ENCODE results near the gene TSPAN1. TPM values are rescaled to one million over a fixed set of nuclear protein-coding genes. Genes with fewer than 3 reads are reported as not detected.

The TSPAN1 gene
- polyA plus RNA-seq, 1 of the 3 experiments (the other 2 are of a cell fraction) = 12.2 TPM

- CTCF ChIA-PET = no interaction called here
- no peak for DNase-seq
- Histone ChIP-seq H3K27ac (ENCODE audit: low read depth in 2 of 2, low read length in 1 of 2) (no peak overlapping the region), H3K9ac (no peak overlapping the region), H3K4me2 (no peak overlapping the region), H3K79me2 (ENCODE audit: insufficient read depth) (peaks cover 20% of the 10 kb centered on the region; the same call in 1 of the 2 replicates), H3K36me3 (replicated peaks in 1 of 2; ENCODE audit: control insufficient read depth in 1 of 2, insufficient read depth in 2 of 2, low read length in 1 of 2) (peaks cover 13 to 79% of the 10 kb centered on the region in 2 experiments), H3F3A (replicated peaks; ENCODE audit: insufficient read depth) (no peaks in the 10 kb centered on the region), H3K27me3 (ENCODE audit: insufficient read depth) (no peaks in the 10 kb centered on the region), H2AFZ (ENCODE audit: low read depth) (no peak overlapping the region), H3K4me1 (ENCODE audit: control insufficient read depth in 1 of 2, insufficient read depth in 2 of 2, low read depth in 1 of 2, low read length in 1 of 2) (peaks cover 2 to 7% of the 10 kb centered on the region in 2 experiments; a peak in 2 of 4 replicates), H3K9me3 (no peaks in the 10 kb centered on the region), H3K4me3 (ENCODE audit: low read depth in 2 of 2, low read length in 1 of 2) (no peak overlapping the region), H4K20me1 (ENCODE audit: insufficient read depth) (no peaks in the 10 kb centered on the region), H3K9me2 (no peaks in the 10 kb centered on the region)
- POLR2A ChIA-PET = no interaction called here
- WGBS (ENCODE audit: low lambda C conversion rate) = 97% methylated on average over 9 of the region's 10 CpGs
- TF ChIP-seq TAF1 (IDR thresholded peaks at IDR 0.05; ENCODE audit: borderline replicate concordance, low read depth, low read length) (no peak), TCF12 (IDR thresholded peaks at IDR 0.05) (no peak), JUND (IDR thresholded peaks at IDR 0.05) (no peak), ELF1 (IDR thresholded peaks at IDR 0.05) (no peak), FOXM1 (IDR thresholded peaks at IDR 0.05; ENCODE audit: low read depth) (no peak), CHD2 (IDR thresholded peaks at IDR 0.05; ENCODE audit: low read length, partially characterized antibody) (no peak), NFIC (IDR thresholded peaks at IDR 0.05; ENCODE audit: borderline replicate concordance) (no peak), REST (IDR thresholded peaks at IDR 0.05; ENCODE audit: low read depth, low read length) (no peak), TEAD4 (IDR thresholded peaks at IDR 0.05; ENCODE audit: borderline replicate concordance, insufficient read depth) (no peak), USF2 (IDR thresholded peaks at IDR 0.05; ENCODE audit: borderline replicate concordance, low read depth, low read length) (no peak), NRF1 (IDR thresholded peaks at IDR 0.05; ENCODE audit: low read depth, low read length) (no peak), EP300 (IDR thresholded peaks at IDR 0.05; ENCODE audit: borderline replicate concordance in 1 of 2, low read depth in 1 of 2, low read length in 1 of 2) (no peak), FOSL2 (IDR thresholded peaks at IDR 0.05; ENCODE audit: borderline replicate concordance, low read depth) (no peak), GATA2 (CRISPR knock-in tag; IDR thresholded peaks at IDR 0.05) (no peak)
- TF ChIP-seq, protein P1, sequence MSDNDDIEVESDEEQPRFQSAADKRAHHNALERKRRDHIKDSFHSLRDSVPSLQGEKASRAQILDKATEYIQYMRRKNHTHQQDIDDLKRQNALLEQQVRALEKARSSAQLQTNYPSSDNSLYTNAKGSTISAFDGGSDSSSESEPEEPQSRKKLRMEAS (IDR thresholded peaks at IDR 0.05; ENCODE audit: low read depth) = no peak
Measured at GRCh38 chr1:46192171-46192570, 17.3 kb downstream of the TSPAN1 start.
